Right forelimb (tissue), 1 donor: ENCODE measurements around the gene MBD4.
"Not testable (repeated sequence)": the region's sequence is repeated elsewhere in the genome, so short reads cannot be mapped to it uniquely, and the experiment has no call there.

ENCODE experiments used
- DNase-seq: peaks from one replicate; pipeline ENCODE4 v3.0.0-alpha.2; 2018

The MBD4 gene

DNA sequence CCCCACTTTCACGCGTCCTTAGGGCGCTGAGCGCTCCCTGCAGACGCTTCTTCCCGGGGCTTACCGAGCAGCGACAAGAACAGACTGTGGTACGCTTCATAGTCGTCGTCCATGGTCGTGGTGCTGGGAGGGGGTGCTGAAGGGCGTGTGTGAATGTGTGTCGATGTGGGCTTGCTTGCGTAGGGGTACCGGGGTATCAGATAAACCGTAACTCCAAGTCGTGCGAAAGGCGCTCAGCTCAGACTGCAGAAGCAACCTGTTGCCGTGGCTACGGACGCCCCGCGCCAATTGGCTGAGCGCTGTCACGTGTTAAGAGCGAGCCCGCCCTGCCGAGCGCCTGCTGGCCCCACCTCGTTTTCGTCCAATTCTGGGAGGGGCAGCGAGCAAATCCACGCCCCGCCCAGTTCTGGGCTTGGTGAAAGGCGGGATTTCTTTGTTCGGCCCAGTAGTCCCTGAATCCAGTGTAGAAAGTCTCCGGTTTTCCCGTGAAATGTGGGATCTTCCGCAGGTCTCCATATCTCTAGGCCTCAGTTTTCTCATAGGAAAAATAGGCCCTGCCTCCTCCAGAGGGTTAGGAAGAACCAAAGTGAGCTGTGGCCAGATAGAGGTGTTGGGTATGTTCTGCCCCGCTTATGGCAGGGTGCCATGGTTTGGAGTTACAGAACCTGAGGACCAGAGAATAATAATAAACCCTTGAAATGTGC lies 11.2 kb downstream of the MBD4 start, which contains the start of gene EFCAB12:
TSS of gene EFCAB12 (minus strand) at position 261 of the 704 bp plus-strand sequence. CDS start at position 113, 148 bp downstream.
- DNase-seq, result peak; percentile 94

DNA sequence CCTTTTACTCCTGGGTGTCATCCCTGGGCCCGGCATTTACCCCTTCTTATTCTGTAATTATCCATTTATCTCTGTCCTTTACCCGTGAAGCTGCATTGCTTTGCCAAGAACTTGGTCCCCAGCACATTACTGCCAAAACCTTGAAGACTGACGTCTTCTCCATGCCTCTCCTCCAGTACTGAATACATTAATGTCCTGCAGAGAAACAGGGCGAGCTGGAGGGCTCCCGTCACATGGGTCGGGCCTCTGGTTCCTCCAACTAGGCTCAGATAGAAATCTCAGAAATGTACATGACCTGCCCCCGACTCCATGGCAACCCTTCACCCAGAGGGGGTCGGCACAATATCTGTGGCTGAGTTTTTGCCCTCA lies 11.8 kb downstream of the MBD4 start:
- DNase-seq, result no peak

DNA sequence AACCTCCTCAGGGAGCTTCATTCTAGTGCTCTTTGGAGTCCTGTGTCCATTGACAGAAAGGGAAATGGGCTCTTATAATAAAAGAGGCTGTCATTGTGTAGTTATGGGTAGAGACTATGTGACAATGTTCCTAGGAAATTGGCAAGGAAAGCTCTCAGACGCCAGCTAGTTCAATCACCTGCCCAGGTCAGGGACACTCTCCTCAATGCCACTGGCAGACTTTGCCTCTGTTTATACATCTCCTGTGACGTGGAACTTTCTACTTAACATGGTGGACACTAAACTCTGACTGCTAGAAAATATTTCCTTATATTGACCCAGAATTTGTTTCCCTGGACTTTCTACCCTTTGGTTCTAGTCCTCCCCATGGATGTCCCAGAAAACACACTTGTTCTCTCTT lies 14.1 kb downstream of the MBD4 start:
- DNase-seq, result no peak

GRCh38 chr3:129425213-129425612 lies 14.5 kb downstream of the MBD4 start:
- no peak for DNase-seq

GRCh38 chr3:129424185-129424841 lies 15.4 kb downstream of the MBD4 start:
- DNase-seq, result no peak

- DNase-seq, result no peak
Measured at GRCh38 chr3:129422897-129423296, 16.9 kb downstream of the MBD4 start.

- no peak for DNase-seq
Measured at GRCh38 chr3:129421988-129422745, 17.6 kb downstream of the MBD4 start.

DNA sequence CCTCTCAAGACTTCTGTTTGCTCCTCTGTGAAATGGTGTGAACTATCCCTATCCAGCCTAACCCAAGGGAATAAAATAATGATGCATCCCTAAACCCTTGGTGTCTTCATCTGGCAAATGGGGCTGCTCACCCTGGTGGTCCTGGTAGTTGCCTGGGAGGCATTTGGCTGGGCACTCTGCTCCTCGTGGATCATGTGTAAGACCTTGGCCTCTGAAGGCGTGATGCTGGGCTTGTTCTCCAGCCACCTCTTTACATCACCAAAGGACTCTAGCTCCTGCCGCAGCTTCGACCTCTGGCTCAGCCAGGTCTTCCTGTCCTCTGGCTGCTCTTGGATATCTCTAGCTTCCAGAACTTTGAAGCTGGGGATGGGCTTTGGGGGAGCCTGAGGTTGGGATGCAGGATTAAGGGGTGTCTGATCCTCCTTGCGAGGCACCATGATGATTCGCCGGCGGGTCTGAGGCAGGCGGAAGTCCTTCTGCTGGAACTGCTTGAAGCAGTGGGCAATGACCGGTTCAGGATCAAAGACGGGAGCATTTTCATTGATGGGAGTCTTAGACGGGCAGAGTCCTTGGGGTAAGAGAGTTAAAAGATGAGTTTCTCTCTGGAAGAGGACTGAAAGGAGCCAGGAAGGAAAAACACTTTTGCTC lies 18.4 kb downstream of the MBD4 start:
- DNase-seq, result no peak

DNA sequence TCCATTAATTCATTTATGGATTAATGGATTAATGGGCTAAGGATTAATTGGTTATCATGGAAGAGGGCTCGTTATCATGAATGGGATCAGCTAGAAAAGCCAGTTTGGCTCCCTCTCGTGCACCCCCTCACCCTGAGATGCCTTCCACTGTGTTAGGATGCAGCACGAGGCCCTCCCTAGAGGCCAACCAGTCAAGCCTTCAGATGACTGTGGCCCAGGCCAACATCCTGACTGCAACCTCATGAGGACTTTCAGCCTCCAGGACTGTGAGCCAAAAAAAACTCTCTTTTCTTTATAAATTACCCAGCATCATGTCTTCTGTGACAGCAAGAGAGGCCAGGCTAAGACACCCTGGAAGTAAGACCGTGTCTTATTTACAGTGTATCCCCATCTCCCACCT lies 20.3 kb downstream of the MBD4 start:
- no peak for DNase-seq

DNA sequence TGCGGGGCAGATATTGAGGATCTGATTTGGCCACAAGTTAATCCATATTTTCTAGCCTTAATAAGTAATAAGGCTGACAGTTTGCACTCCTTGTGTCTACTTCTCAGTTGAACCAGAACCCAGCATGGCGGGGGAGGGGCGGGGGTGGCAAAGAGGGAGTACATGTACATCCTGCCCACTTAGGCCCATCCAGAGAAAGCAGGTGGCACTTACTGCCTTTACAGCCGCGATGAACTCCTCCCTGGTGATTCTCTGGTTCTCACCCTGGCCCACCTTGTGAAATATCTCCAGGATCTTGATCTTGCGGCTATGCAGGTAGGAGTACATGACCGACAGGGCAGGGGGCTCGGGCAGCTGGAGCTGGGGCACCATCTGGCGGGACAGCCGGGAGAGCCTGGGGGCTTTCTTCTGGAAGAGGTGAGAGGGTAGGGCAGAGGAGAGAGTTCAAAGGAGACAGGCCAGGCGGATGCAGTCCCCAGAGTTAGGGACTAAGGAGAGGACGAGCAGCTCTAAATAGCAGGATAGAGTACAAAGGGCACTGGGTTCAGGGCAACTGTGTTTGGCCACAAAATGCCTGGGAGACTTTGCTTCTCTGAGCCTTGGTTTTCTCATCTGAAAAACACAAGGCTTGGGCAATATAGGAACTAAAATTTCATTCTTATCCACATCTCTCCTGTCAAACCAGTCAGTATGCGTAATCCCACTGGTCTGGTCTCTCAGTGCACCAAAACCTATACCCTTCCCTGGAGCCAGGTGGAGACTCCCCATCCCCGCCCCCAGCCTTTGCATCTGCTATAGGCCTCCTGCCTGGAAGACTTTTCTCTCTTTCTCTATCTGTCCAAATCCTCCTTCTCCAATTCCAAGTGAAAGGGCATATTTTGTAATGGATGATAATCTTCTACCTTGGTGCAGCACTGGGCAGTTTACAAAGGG lies 21.4 kb downstream of the MBD4 start:
- peak; percentile 15 for DNase-seq

- DNase-seq, result no peak
Measured at GRCh38 chr3:129417326-129417725, 22.4 kb downstream of the MBD4 start.

GRCh38 chr3:129416415-129416814 lies 23.3 kb downstream of the MBD4 start:
- DNase-seq, result no peak

DNA sequence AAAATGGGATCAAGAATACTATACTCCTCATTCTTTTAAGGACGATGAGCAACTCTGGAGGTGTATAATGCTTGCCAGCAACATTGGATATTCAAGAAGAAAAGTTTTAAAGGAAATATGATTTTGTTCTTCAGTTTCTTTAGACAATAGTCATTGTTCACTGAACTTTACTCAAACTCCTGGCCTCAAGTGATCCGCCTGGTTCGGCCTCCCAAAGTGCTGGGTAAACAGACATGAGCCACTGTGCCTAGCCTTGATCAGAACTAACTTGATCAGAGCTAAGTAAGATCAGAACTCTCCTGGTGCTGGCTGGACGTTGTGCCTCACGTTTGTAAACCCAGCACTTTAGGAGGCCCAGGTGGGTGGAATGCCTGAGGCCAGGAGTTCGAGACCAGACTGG lies 23.9 kb downstream of the MBD4 start:
- no peak for DNase-seq

GRCh38 chr3:129415378-129415777 lies 24.4 kb downstream of the MBD4 start:
- DNase-seq, result no peak

DNA sequence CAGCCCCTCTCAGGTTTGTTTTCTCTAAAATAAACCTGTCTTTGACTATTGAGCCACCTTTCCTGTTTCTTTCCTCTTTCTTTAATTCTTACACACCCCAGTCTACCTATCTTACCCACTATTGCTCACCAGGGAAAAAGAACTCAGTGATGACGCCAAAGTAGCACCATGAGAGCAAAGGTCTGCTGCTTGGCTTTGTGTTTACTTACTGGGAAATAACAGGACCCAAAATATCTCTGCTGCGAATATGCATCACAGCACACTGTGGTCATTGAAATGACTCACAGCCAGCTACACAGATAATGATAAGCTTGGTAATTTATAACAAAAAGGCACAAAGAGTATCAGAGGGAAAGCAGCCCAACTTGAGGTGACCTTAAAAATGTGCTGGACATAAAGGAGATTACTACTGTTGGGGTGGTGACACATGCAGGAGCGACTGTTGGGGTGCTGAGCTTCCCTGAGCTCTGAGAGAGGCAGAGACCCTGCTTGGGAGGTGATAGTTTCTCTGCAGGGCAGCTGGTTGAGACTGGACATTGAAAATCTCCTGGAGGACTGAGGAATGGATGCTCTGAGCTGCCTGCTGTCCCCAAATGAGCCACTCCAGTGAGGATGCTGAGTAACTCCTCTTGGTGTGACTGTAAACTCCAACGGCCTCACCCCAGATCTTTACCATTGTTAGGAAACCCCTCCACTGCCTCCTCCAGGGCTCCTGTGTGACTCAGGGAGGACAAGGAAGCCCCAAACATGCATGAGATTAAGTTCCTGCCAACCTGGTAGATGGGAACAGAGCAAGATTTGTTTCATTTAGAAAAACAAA lies 25.9 kb downstream of the MBD4 start:
- DNase-seq, result no peak

DNA sequence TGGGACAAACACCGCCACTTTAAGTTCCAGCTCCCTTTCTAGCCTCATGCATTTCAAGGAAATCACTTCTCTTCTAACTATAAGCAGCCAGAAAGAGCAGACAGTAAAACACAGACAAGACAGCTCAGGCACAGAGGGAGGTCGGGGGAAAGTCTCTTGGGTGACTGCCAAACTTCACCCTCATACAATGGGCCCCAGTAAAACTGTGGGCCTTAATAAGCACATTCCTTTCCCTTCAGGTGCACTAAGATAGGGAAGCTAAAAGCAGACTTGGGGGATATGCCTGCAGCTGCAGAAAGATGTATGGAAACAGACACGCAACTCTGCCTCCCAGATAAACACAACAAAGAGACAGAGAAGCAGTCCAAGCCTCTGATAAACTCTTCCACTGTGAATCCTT lies 26.5 kb downstream of the MBD4 start:
- DNase-seq, result not testable (repeated sequence)

- no peak for DNase-seq
Measured at GRCh38 chr3:129412542-129413198, 27.1 kb downstream of the MBD4 start.

GRCh38 chr3:129410971-129411370 lies 28.8 kb downstream of the MBD4 start:
- DNase-seq, result no peak

DNA sequence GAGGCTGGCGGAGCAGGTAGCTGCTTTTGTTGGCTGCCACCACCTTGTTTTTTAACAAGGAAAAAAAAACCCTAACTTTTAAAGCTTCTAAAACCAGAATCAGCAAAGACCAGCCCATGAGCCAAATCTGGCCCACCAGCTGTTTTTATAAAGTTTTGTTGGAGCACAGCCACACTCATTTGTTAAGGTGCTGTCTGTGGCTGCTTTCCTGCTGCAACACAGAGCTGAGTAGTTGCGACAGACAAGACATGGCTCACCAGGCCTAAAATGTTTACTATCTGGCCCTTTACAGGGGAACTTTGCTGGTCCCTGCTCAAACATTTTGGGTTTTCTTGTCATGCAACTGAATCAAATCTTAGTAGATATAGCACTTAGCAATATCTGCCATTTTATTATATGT lies 30.2 kb downstream of the MBD4 start:
- no peak for DNase-seq

DNA sequence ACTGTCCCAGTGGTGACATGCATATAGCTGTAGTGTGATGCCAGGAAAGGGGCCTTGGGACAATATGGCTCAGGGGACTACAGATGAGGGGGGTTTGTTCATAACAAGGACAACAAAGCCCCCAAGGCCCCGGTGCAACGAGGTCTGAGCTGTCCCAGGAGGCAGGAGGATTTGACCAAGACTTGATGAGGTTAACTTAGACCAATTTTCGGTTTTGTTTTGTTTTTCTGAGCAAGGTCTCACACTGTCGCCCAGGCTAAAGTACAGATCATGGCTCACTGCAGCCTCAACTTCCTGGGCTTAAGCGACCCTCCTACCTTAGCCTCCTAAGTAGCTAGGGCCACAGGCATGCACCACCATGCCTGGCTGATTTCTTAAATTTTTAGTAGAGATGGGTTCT lies 35.1 kb downstream of the MBD4 start:
- no peak for DNase-seq

GRCh38 chr3:129404130-129404529 lies 35.6 kb downstream of the MBD4 start:
- DNase-seq, result no peak
